Kidney epithelial cell (primary cell): ENCODE measurements around the gene AMBRA1. TPM values are rescaled to one million over a fixed set of nuclear protein-coding genes. Genes with fewer than 3 reads are reported as not detected.

Experiments used
- DNase-seq: peaks from one replicate; pipeline ENCODE4 v3.0.0-alpha.2; 2010; ENCODE audit warnings: low read depth
- H3K27me3 ChIP-seq: 2 replicates; pipeline ENCODE4 v1.6.0; 2011; ENCODE audit warnings: low read length; ENCODE audit not compliant: control insufficient read depth, insufficient read depth
- H3K36me3 ChIP-seq: 2 replicates; pipeline ENCODE4 v1.5.1; 2011; ENCODE audit warnings: low read length; ENCODE audit not compliant: control insufficient read depth, insufficient read depth
- H3K4me3 ChIP-seq: 2 replicates; pipeline ENCODE4 v1.5.1; 2011; ENCODE audit warnings: low read depth, mild to moderate bottlenecking, control low read depth, low read length
- total RNA-seq: library from RNA; depleted of rRNA; stranded (reverse); fragments of >200 nt; gene quantifications from 2 replicates; pipeline ENCODE4 v1.2.3, GENCODE V29; 2015
- TF ChIP-seq, protein P1 (sequence below): IDR thresholded peaks from 2 replicates; pipeline ENCODE4 v1.5.1; 2011; ENCODE audit warnings: mild to moderate bottlenecking, moderate library complexity, low read length, control low read depth, inconsistent platforms; ENCODE audit not compliant: insufficient read depth, poor library complexity, severe bottlenecking

AMBRA1 gene
- total RNA-seq, 1 donor from 2014 or later, result 23.1 TPM

DNA sequence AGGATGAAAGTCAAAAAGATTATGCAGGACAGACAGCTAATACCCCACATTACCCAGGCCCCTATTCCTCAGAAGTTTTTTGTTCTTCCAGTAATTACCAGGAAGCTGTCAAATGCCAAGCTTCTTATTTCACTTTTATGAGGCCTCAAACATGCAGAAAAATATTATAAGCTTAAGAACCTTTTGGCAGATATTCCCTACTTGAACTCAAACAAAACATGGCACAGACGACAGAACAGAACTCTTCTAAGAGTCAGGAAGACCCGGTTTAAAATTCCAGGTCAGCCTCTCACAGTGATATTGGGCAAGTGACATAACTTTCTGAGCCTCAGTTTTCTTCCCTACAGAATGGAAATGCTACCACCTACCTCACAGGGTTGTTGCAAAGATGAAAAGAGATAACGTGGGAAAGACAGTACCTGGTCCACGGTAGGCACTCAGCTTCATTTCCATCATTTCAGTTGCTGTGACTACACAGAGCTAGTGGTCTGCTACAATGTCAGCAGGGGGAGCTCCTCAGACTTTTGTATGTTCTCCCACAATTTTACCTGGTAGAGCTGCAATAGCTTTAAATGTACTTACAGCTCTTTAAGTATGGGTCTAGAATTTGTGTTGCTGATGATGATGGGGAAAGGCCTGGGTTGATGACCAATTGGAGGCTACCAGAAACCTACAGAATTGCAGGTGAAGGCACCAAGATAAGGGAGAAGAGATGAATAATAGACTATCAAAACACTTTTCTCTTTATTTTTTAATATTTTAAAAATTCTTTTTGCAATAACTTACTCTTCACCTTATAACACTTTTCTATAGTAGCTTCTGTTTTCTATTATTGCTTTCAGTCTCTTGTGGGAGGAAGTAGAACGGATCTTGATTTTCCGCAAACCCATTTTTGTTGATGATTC, 103.9 kb downstream of the AMBRA1 start:
- TF ChIP-seq, protein P1, sequence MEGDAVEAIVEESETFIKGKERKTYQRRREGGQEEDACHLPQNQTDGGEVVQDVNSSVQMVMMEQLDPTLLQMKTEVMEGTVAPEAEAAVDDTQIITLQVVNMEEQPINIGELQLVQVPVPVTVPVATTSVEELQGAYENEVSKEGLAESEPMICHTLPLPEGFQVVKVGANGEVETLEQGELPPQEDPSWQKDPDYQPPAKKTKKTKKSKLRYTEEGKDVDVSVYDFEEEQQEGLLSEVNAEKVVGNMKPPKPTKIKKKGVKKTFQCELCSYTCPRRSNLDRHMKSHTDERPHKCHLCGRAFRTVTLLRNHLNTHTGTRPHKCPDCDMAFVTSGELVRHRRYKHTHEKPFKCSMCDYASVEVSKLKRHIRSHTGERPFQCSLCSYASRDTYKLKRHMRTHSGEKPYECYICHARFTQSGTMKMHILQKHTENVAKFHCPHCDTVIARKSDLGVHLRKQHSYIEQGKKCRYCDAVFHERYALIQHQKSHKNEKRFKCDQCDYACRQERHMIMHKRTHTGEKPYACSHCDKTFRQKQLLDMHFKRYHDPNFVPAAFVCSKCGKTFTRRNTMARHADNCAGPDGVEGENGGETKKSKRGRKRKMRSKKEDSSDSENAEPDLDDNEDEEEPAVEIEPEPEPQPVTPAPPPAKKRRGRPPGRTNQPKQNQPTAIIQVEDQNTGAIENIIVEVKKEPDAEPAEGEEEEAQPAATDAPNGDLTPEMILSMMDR, result peak; percentile 72
- no peak overlapping the region for H3K4me3 ChIP-seq
- no peaks in the 10 kb centered on the region for H3K27me3 ChIP-seq
- H3K36me3 ChIP-seq, result no peaks in the 10 kb centered on the region
- DNase-seq, result no peak

DNA sequence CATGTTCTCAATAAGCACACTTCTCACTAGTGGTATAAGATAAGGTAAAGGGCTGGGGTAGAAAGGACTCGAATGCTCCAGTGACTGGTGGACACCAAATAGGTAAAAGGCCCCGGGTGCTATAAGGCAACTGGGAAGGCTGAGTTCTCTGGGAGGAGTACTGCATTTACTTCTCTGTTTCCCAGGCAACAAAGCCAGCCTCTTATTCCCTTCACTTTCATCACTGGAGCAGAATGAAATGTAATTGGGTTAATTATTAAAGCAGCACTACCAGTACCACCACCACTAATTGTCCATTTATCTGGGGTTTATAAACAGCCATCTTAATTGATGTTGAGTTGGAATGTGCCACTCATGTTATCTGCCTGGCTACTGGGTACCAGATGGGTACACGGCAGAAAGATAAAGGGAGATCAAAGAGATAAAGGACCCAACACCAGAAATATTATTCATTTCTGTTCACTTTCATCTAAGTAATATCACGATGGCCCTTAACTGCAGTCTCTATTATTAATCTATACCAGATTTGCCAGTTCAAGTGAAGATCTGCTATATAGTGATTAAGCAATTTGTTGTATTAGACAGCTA, 107.9 kb downstream of the AMBRA1 start:
- no peak for DNase-seq
- H3K36me3 ChIP-seq, result no peaks in the 10 kb centered on the region

DNA sequence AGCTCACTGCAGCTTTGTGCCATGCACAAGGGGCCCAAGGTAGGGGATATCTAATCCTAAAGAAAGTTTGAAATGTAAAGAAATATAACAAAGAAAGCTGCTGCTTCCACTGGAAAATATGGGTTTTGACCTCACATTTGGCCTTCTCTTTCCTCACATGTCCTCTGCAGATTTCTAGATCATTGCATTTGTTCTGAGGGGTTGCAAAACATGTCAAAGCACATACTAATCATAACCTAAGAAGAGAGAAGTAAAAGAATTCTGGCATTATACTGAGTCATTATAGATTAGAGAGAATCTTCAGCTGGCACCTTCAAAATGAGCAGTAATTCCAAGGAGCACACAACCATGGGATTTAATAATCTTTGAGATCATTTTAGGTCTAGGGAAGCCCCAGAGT, 109.7 kb downstream of the AMBRA1 start:
- DNase-seq, result no peak
- Histone ChIP-seq H3K4me3 (no peak overlapping the region), H3K27me3 (no peaks in the 10 kb centered on the region), H3K36me3 (no peaks in the 10 kb centered on the region)
- TF ChIP-seq, protein P1, result no peak

More for the DNA sequence above, 107.9 kb downstream of the AMBRA1 start:
- Histone ChIP-seq H3K27me3 (no peaks in the 10 kb centered on the region), H3K4me3 (no peak overlapping the region)
- TF ChIP-seq, protein P1, result no peak

DNA sequence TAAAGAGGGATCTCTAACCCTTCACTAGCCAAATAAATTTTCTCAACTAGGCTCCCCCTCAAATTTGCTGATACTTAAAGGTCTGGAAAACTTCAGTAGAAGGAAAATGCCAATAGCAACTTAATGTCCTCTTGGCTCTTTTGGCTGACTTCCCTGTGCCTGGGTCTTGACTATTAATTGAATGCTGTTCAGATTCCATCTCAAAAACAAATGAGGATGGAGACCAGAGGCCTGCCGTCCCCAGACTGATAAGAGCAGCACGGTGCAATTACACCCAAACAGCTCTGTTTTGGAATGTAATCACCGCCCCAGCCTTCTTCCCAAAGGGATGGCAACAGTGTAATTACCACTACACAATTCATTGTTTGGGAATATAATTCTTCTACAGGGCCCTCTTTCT, 112.9 kb downstream of the AMBRA1 start:
- no peak for DNase-seq
- no peaks in the 10 kb centered on the region for H3K36me3 ChIP-seq
- TF ChIP-seq, protein P1, result no peak

DNA sequence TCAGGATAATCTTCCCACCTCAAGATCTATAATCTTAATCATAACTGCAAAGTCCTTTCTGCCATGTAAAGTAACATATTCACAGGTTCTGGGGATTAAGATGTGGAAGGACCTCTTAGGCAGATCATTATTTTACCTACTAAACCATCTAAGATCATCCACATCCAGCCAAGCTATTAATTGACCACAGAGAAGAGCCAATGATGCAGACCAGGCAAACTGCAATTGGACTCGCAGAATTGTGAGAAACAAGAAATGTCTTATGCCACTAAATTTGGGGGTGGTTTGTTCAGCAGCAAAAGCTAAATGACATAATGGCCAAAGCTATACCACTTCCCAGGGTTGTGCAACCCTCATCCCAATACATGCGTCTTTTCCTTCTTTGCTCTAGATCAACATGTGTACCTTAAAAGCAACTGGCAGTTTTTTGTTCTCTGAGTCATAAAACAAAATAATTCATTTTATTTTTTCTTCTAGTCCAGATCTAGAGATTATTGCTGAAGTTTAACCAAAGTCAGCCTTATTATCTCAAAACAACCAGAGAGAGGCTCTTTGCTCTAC, 113.6 kb downstream of the AMBRA1 start:
- Histone ChIP-seq H3K36me3 (no peaks in the 10 kb centered on the region), H3K4me3 (no peak overlapping the region), H3K27me3 (no peaks in the 10 kb centered on the region)
- no peak for DNase-seq
- TF ChIP-seq, protein P1, result no peak

More for the DNA sequence above, 112.9 kb downstream of the AMBRA1 start:
- Histone ChIP-seq H3K27me3 (no peaks in the 10 kb centered on the region), H3K4me3 (no peak overlapping the region)
